Measurements from ENCODE around the gene TP53I13. TPM values are rescaled to one million over a fixed set of nuclear protein-coding genes. Genes with fewer than 3 reads are reported as not detected.

TP53I13 gene
- polyA plus RNA-seq, 2 of the 4 experiments (the other 2 are of a cell fraction): 27.5 to 57.8 TPM

GRCh38 chr17:29569245-29569950 lies 897 bp downstream of the TP53I13 start:
- CTCF ChIA-PET: interaction anchor here (0.6 to 24.0 kb wide), 11 partner anchors 12 to 362 kb away, joined by 3 to 474 read pairs (median 4); partner anchors contain the start of genes ANKRD13B and CORO6
- Histone ChIP-seq H3K4me2 (peak overlapping the region; percentile 83), H3K4me3 (peak overlapping the region; percentile 62), H3K4me1 (peaks cover 20% of the 10 kb centered on the region), H3K9me3 (no peaks in the 10 kb centered on the region), H3K27ac (peak overlapping the region; percentile 92 to 94)
- POLR2A ChIA-PET: interaction anchor here (4.0 kb wide), 1 partner anchor 22 kb away, joined by 21 read pairs; the partner anchor contains the start of gene ANKRD13B
- ATAC-seq: no peak
- no peak for TF ChIP-seq MAFK (IDR thresholded peaks at IDR 0.05; ENCODE audit: partially characterized antibody)
- no peak for TF ChIP-seq CEBPB (IDR thresholded peaks at IDR 0.05)
- TF ChIP-seq TP53 (CRISPR knock-in tag; IDR thresholded peaks at IDR 0.05): no peak
- WGBS (ENCODE audit: missing lambda C conversion rate): 82% methylated on average over 14 of the region's 14 CpGs
- no peak for FAIRE-seq
- DNase-seq (ENCODE audit: low read depth in 1 of 2, low spot score in 1 of 2): no peak

DNA sequence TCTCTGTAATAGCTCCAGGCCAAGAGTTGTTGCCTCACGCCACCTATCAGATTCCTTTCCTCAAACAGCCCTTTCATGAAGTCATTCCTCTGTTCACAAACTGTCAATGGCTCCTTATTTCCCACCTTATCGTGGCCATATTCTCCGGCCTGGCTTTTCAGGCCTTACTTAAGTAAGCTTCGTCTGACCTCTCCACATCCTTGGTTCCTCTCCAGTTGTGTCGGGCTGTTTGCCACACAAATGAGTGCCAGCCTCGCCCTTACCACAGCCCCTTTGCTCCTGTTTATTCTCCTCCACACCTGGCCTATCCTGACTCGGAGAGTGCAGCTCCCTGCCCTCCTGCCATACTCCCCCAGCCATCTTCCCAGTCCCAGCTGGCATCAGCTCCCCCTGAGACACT lies 2.0 kb downstream of the TP53I13 start:
- Histone ChIP-seq H3K4me2 (no peak overlapping the region), H3K27ac (no peak overlapping the region), H3K4me3 (no peak overlapping the region), H3K9me3 (no peaks in the 10 kb centered on the region), H3K4me1 (peaks cover 12% of the 10 kb centered on the region)
- ATAC-seq (no peak), FAIRE-seq (no peak), DNase-seq (ENCODE audit: low read depth in 1 of 2, low spot score in 1 of 2) (no peak)
- WGBS (ENCODE audit: missing lambda C conversion rate): 89% methylated on average over 7 of the region's 7 CpGs
- POLR2A ChIA-PET: no interaction called here
- TF ChIP-seq BHLHE40 (IDR thresholded peaks at IDR 0.05; ENCODE audit: low read depth, low read length) (no peak), MYC (IDR thresholded peaks at IDR 0.05; ENCODE audit: borderline replicate concordance, low read length) (no peak), CHD4 (IDR thresholded peaks at IDR 0.05; ENCODE audit: borderline replicate concordance) (no peak), KDM1A (IDR thresholded peaks at IDR 0.05; ENCODE audit: low read depth) (no peak), FOSB (CRISPR knock-in tag; IDR thresholded peaks at IDR 0.05) (no peak), RARB (CRISPR knock-in tag; IDR thresholded peaks at IDR 0.05) (no peak)
- CTCF ChIA-PET: interaction anchor here (1.0 to 24.0 kb wide), 11 partner anchors 10 to 361 kb away, joined by 3 to 474 read pairs (median 7); partner anchors contain the start of genes ANKRD13B and CORO6

DNA sequence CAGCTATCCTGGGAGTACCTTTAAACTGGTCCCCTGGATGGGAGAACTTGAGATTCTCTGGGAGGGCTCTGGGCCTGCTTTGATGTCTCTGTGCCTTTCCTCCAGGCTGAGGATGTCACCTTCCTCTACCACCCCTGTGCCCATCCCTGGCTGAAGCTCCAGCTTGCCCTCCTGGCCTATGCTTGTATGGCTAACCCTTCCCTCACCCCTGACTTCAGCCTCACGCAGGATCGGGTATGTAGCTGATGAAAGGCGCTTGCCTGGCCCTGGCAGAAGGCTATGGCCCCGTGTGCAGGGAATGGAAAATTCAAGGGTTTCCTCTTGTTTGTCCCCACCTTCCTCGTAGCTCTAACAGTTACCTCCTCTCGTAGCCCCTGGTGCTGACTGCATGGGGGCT lies 3.0 kb downstream of the TP53I13 start:
- no peak for ATAC-seq
- no peak for TF ChIP-seq ZNF302 (CRISPR knock-in tag; IDR thresholded peaks at IDR 0.05)
- no peak for TF ChIP-seq RARB (CRISPR knock-in tag; IDR thresholded peaks at IDR 0.05)
- TF ChIP-seq ELK1 (IDR thresholded peaks at IDR 0.05; ENCODE audit: low read depth, low read length): no peak
- no peak for TF ChIP-seq HDAC2 (IDR thresholded peaks at IDR 0.05)
- no peak for TF ChIP-seq BHLHE40 (IDR thresholded peaks at IDR 0.05; ENCODE audit: low read depth, low read length)
- TF ChIP-seq CHD4 (IDR thresholded peaks at IDR 0.05; ENCODE audit: borderline replicate concordance): no peak
- no peak for TF ChIP-seq RFX5 (IDR thresholded peaks at IDR 0.05)
- TF ChIP-seq SMC3 (IDR thresholded peaks at IDR 0.05): no peak
- TF ChIP-seq KDM5A (IDR thresholded peaks at IDR 0.05): no peak
- no peak for TF ChIP-seq POLR2AphosphoS2 (conservative IDR thresholded peaks at IDR 0.05; ENCODE audit: low read length)
- H3K4me1 ChIP-seq: peaks cover 10% of the 10 kb centered on the region; the same call in 2 of the 3 replicates
- no peak overlapping the region for H3K4me2 ChIP-seq
- H3K27ac ChIP-seq: no peak overlapping the region
- ChIA-PET POLR2A (no interaction called here), CTCF (interaction anchor here (0.5 to 24.0 kb wide), 10 partner anchors 10 to 522 kb away, joined by 3 to 474 read pairs (median 8); partner anchors contain the start of genes ANKRD13B and CORO6)
- WGBS (ENCODE audit: missing lambda C conversion rate): 93% methylated on average over 6 of the region's 6 CpGs
- no peaks in the 10 kb centered on the region for H3K9me3 ChIP-seq
- no peak for DNase-seq (ENCODE audit: low read depth in 1 of 2, low spot score in 1 of 2)
- no peak overlapping the region for H3K4me3 ChIP-seq
- FAIRE-seq: no peak

DNA sequence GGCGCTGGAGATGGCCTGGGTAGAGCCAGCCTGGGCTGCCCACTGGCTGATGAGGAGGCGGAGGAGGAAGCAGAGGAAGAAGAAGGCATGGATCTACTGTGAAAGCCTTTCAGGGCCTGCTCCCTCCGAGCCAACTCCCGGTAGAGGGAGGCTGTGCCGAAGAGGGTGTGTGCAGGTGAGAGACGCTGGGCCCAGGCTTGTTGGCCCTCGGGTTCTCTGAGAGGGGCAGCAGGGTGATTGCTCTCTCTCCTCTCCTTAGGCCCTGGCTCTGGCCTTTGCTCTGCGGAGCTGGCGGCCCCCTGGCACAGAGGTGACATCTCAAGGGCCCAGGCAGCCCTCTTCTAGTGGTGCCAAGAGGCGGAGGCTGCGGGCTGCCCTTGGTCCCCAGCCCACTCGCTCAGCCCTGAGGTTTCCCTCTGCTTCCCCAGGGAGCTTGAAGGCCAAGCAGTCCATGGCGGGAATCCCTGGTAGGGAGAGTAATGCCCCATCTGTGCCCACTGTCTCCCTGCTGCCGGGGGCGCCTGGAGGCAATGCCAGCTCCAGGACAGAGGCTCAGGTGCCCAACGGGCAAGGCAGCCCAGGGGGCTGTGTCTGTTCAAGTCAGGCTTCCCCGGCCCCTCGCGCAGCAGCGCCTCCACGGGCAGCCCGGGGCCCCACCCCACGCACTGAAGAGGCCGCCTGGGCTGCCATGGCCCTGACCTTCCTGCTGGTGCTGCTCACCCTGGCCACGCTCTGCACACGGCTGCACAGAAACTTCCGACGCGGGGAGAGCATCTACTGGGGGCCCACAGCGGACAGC lies 3.6 kb downstream of the TP53I13 start:
- Histone ChIP-seq H3K4me3 (no peak overlapping the region), H3K4me1 (peaks cover 10% of the 10 kb centered on the region; the same call in 2 of the 3 replicates), H3K4me2 (no peak overlapping the region), H3K27ac (no peak overlapping the region), H3K9me3 (no peaks in the 10 kb centered on the region)
- CTCF ChIA-PET: interaction anchor here (0.5 to 24.0 kb wide), 11 partner anchors 9 to 521 kb away, joined by 3 to 474 read pairs (median 7); partner anchors contain the start of genes ANKRD13B and CORO6
- no peak for DNase-seq (ENCODE audit: low read depth in 1 of 2, low spot score in 1 of 2)
- POLR2A ChIA-PET: interaction anchor here (1.7 kb wide), 1 partner anchor 20 kb away, joined by 7 read pairs; no protein-coding TSS in a partner anchor
- ATAC-seq: no peak
- no peak for FAIRE-seq
- WGBS (ENCODE audit: missing lambda C conversion rate): 90% methylated on average over 24 of the region's 30 CpGs
- TF ChIP-seq NPAS2 (CRISPR knock-in tag; IDR thresholded peaks at IDR 0.05; ENCODE audit: borderline replicate concordance) (no peak), JUNB (IDR thresholded peaks at IDR 0.05) (no peak), MAX (IDR thresholded peaks at IDR 0.05) (no peak), CEBPB (IDR thresholded peaks at IDR 0.05) (no peak), HOXB5 (CRISPR knock-in tag; IDR thresholded peaks at IDR 0.05) (no peak), BHLHE40 (IDR thresholded peaks at IDR 0.05; ENCODE audit: low read depth, low read length) (no peak), HOXB13 (CRISPR knock-in tag; IDR thresholded peaks at IDR 0.05; ENCODE audit: low read depth) (no peak), TP53 (CRISPR knock-in tag; IDR thresholded peaks at IDR 0.05) (no peak), SREBF2 (IDR thresholded peaks at IDR 0.05) (no peak), ZFP36 (IDR thresholded peaks at IDR 0.05; ENCODE audit: borderline replicate concordance, partially characterized antibody) (no peak), GATA3 (IDR thresholded peaks at IDR 0.05; ENCODE audit: borderline replicate concordance) (no peak), MYC (IDR thresholded peaks at IDR 0.05; ENCODE audit: borderline replicate concordance, low read length) (no peak)
- TF ChIP-seq, protein P1, sequence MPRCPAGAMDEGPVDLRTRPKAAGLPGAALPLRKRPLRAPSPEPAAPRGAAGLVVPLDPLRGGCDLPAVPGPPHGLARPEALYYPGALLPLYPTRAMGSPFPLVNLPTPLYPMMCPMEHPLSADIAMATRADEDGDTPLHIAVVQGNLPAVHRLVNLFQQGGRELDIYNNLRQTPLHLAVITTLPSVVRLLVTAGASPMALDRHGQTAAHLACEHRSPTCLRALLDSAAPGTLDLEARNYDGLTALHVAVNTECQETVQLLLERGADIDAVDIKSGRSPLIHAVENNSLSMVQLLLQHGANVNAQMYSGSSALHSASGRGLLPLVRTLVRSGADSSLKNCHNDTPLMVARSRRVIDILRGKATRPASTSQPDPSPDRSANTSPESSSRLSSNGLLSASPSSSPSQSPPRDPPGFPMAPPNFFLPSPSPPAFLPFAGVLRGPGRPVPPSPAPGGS (IDR thresholded peaks at IDR 0.05): no peak

All from A549 (cell line).